Loucy (cell line): ENCODE measurements around the gene TPMT.
A peak's percentile ranks its signal among the peaks of the same experiment; 100 is the strongest.

Source experiments
- H2AFZ ChIP-seq: fragments of 200-600 bp; sonication (generic); 2 replicates; pipeline ENCODE4 v1.6.0; 2016; ENCODE audit warnings: antibody characterized with exemption, mild to moderate bottlenecking, low read length, moderate library complexity
- H3F3A ChIP-seq: fragments of 200-600 bp; 2 replicates; pipeline ENCODE4 v1.6.0; 2016; ENCODE audit warnings: antibody characterized with exemption, low read depth, mild to moderate bottlenecking
- H3K27me3 ChIP-seq: fragments of 200-600 bp; sonication (generic); 2 replicates; pipeline ENCODE4 v1.6.1; 2014; ENCODE audit warnings: low read length, mild to moderate bottlenecking; ENCODE audit not compliant: insufficient read depth, poor library complexity, severe bottlenecking
- H3K36me3 ChIP-seq: fragments of 200-600 bp; sonication (generic); 2 replicates; pipeline ENCODE4 v1.6.1; 2016; ENCODE audit warnings: low read length; ENCODE audit not compliant: insufficient read depth
- H3K4me1 ChIP-seq: fragments of 200-600 bp; sonication (generic); 2 replicates; pipeline ENCODE4 v1.5.1; 2014; ENCODE audit warnings: low read length, mild to moderate bottlenecking; ENCODE audit not compliant: insufficient read depth, poor library complexity, severe bottlenecking
- H3K4me2 ChIP-seq: fragments of 200-600 bp; sonication (generic); 2 replicates; pipeline ENCODE4 v1.6.0; 2014; ENCODE audit warnings: antibody characterized with exemption, low read length, low read depth, mild to moderate bottlenecking; ENCODE audit not compliant: poor library complexity, severe bottlenecking
- H3K4me3 ChIP-seq: fragments of 200-600 bp; sonication (generic); 2 replicates; pipeline ENCODE4 v1.5.1; 2014; ENCODE audit warnings: low read length, mild to moderate bottlenecking, mixed read lengths; ENCODE audit not compliant: poor library complexity, severe bottlenecking
- H3K79me2 ChIP-seq: fragments of 200-600 bp; sonication (generic); 2 replicates; pipeline ENCODE4 v1.6.1; 2014; ENCODE audit warnings: low read length; ENCODE audit not compliant: insufficient read depth
- H3K9ac ChIP-seq: fragments of 200-600 bp; sonication (generic); 2 replicates; pipeline ENCODE4 v1.6.0; 2014; ENCODE audit warnings: mild to moderate bottlenecking, low read depth, low read length, moderate library complexity; ENCODE audit not compliant: poor library complexity, severe bottlenecking
- H3K9me2 ChIP-seq: fragments of 200-600 bp; sonication (generic); replicated peaks from 2 replicates; pipeline ENCODE4 v1.6.1; 2016; ENCODE audit warnings: low read depth, low read length, mixed read lengths
- H3K9me3 ChIP-seq: fragments of 200-600 bp; sonication (generic); 2 replicates; pipeline ENCODE4 v1.6.1; 2014; ENCODE audit warnings: mild to moderate bottlenecking, antibody characterized with exemption, low read length, low read depth; ENCODE audit not compliant: insufficient read depth
- H4K20me1 ChIP-seq: fragments of 200-600 bp; sonication (generic); 2 replicates; pipeline ENCODE4 v1.6.0; 2014; ENCODE audit warnings: antibody characterized with exemption, low read length, mild to moderate bottlenecking; ENCODE audit not compliant: insufficient read depth, poor library complexity, severe bottlenecking
- EZH2phosphoT487 ChIP-seq: fragments of 200-600 bp; IDR thresholded peaks from 2 replicates; pipeline ENCODE4 v1.6.1; 2018; ENCODE audit warnings: antibody characterized with exemption, mild to moderate bottlenecking, moderate library complexity, borderline replicate concordance
- TF ChIP-seq, protein P1 (sequence below): fragments of 200-600 bp; sonication (generic); conservative IDR thresholded peaks from 2 replicates; pipeline ENCODE4 v1.5.1; 2014; ENCODE audit warnings: mild to moderate bottlenecking, antibody characterized with exemption, low read length

The TPMT gene

DNA sequence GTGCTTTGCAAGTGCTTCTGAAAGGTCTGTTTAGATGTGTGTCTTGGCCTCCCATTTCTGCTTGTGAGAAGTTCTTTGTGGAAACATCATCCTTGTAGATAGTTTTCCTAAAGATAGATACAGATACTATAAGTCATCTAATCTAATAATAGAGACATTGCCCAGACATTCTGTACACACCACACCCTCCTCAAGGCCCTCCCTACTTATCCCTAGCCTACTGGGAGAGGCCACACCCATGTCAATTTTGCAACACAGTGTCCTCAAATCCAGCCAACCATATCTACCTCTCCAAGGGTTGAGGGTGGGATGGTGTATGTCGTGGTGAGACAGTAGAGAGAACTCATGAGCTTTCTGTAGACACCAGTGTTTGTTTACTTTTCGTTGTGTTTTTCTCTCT lies 6.6 kb upstream of the TPMT start:
- no peaks in the 10 kb centered on the region for H4K20me1 ChIP-seq
- no peaks in the 10 kb centered on the region for H3K9me3 ChIP-seq
- H3K4me2 ChIP-seq, result no peak overlapping the region
- H3F3A ChIP-seq, result no peaks in the 10 kb centered on the region
- H3K9ac ChIP-seq, result no peak overlapping the region
- H3K4me3 ChIP-seq, result no peak overlapping the region
- peaks cover 3% of the 10 kb centered on the region; the same call in 1 of the 2 replicates for H3K36me3 ChIP-seq
- no peaks in the 10 kb centered on the region for H3K9me2 ChIP-seq
- no peaks in the 10 kb centered on the region for H3K79me2 ChIP-seq
- H3K4me1 ChIP-seq, result peaks cover 5% of the 10 kb centered on the region
- no peaks in the 10 kb centered on the region for H3K27me3 ChIP-seq
- TF ChIP-seq EZH2phosphoT487, result no peak
- TF ChIP-seq, protein P1, sequence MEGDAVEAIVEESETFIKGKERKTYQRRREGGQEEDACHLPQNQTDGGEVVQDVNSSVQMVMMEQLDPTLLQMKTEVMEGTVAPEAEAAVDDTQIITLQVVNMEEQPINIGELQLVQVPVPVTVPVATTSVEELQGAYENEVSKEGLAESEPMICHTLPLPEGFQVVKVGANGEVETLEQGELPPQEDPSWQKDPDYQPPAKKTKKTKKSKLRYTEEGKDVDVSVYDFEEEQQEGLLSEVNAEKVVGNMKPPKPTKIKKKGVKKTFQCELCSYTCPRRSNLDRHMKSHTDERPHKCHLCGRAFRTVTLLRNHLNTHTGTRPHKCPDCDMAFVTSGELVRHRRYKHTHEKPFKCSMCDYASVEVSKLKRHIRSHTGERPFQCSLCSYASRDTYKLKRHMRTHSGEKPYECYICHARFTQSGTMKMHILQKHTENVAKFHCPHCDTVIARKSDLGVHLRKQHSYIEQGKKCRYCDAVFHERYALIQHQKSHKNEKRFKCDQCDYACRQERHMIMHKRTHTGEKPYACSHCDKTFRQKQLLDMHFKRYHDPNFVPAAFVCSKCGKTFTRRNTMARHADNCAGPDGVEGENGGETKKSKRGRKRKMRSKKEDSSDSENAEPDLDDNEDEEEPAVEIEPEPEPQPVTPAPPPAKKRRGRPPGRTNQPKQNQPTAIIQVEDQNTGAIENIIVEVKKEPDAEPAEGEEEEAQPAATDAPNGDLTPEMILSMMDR, result no peak
- no peak overlapping the region for H2AFZ ChIP-seq

DNA sequence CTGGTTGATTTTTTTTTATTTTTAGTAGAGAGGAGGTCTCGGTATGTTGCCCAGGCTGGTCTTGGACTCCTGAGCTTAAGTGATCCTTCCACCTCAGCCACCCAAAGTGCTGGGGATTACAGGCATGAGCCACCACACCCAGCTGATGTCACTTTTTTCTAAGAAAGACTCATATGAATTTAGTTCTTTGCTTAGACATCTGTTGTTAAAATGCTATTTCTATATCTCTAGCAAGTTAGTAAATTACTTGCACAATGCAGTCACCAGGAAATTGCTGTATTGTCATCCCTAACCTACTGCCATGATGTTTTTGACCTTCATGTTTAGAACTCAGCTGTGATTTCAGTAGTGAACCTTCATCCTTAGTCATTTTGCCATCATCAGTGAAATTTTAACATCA lies 6.0 kb upstream of the TPMT start:
- H3K9me3 ChIP-seq, result no peaks in the 10 kb centered on the region
- H3K36me3 ChIP-seq, result peaks cover 3% of the 10 kb centered on the region; the same call in 1 of the 2 replicates
- H3K79me2 ChIP-seq, result no peaks in the 10 kb centered on the region
- H3K4me3 ChIP-seq, result no peak overlapping the region
- H3K27me3 ChIP-seq, result no peaks in the 10 kb centered on the region
- peaks cover 9% of the 10 kb centered on the region for H3K4me1 ChIP-seq
- no peaks in the 10 kb centered on the region for H3K9me2 ChIP-seq
- H3K9ac ChIP-seq, result no peak overlapping the region
- TF ChIP-seq, protein P1, result no peak
- TF ChIP-seq EZH2phosphoT487, result no peak
- H3K4me2 ChIP-seq, result no peak overlapping the region
- H4K20me1 ChIP-seq, result no peaks in the 10 kb centered on the region
- H3F3A ChIP-seq, result no peaks in the 10 kb centered on the region
- H2AFZ ChIP-seq, result no peak overlapping the region

DNA sequence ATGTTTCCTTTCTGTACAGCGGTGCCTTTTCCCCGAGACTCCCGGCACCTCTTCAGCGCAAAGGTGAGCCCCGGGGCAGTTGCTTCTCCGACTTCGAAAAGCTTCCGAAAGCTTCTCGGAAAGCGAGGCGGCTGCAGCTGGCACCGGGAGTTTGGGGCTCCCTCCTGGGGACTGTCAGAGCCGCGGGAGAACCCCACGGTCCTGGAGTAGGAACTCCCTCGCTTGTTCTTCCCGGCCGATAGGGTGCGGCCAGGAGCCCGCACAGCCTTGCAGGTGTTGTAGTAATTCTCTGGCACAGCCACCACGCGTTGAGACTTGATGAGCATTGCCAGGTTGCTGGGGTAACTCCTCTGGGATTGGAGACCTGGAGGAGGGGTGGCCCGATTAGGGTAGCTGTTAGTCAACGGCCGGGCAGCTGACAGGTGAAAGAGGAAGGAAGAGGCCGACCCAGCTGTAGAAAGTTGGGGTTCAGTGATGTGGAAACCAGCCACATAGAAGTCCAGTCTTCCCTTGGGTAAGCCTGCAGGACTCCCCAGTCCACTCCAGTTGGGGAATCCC lies 1.1 kb upstream of the TPMT start:
- Histone ChIP-seq H2AFZ (peak overlapping the region; percentile 97), H3F3A (0 out of 2 replicates have a peak, but pooled peaks cover 2% of the 10 kb centered on the region), H3K9ac (peak overlapping the region; percentile 87)

More for the DNA sequence above, 1.1 kb upstream of the TPMT start:
- Histone ChIP-seq H3K79me2 (0 out of 2 replicates have a peak, but pooled peaks cover 4% of the 10 kb centered on the region), H3K9me2 (no peaks in the 10 kb centered on the region), H4K20me1 (no peaks in the 10 kb centered on the region), H3K9me3 (no peaks in the 10 kb centered on the region), H3K36me3 (no peaks in the 10 kb centered on the region), H3K27me3 (no peaks in the 10 kb centered on the region), H3K4me3 (peak overlapping the region; percentile 97), H3K4me2 (peak overlapping the region; percentile 80), H3K4me1 (peaks cover 40% of the 10 kb centered on the region)
- TF ChIP-seq, protein P1, result peak; percentile 44
- no peak for TF ChIP-seq EZH2phosphoT487
